Astrocyte (in vitro differentiated cells and primary cell): ENCODE results near the gene METTL16.

Experiments used
- EZH2 ChIP-seq: IDR thresholded peaks from 2 replicates; pipeline ENCODE4 v1.6.1; 2012; ENCODE audit warnings: mild to moderate bottlenecking, low read length, inconsistent platforms; ENCODE audit not compliant: insufficient read depth
- TF ChIP-seq, protein P1 (sequence below): IDR thresholded peaks from 2 replicates; pipeline ENCODE4 v1.5.1; 2011; ENCODE audit warnings: low read depth, mild to moderate bottlenecking, inconsistent platforms, low read length, moderate library complexity; ENCODE audit not compliant: insufficient read depth

DNA sequence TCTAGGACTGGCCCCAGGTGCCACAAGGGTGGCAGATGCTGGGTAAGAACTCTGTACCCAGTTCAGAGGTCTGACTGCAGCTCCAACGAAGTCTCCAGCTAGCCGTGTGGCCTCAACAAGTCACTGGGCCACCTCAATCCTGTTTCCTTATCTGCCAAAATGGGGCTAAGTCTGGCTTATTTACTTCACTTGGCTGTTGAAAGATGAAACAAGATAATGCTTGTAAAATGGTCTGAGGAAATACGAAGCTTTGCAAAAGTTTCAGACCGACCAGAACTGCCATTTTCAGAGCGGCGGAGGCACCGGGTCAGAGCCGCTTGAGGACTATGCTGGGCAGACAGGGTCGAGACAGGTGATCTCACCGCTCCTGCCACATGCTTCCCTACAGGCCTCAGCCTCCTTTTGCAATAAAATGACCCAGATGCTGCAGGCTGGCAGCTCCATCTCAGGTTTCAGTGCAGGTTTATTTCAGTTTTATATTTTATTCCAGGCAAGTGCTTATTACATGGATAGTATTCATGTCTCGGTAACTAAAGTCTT lies 128.0 kb downstream of the METTL16 start:
- TF ChIP-seq, protein P1, sequence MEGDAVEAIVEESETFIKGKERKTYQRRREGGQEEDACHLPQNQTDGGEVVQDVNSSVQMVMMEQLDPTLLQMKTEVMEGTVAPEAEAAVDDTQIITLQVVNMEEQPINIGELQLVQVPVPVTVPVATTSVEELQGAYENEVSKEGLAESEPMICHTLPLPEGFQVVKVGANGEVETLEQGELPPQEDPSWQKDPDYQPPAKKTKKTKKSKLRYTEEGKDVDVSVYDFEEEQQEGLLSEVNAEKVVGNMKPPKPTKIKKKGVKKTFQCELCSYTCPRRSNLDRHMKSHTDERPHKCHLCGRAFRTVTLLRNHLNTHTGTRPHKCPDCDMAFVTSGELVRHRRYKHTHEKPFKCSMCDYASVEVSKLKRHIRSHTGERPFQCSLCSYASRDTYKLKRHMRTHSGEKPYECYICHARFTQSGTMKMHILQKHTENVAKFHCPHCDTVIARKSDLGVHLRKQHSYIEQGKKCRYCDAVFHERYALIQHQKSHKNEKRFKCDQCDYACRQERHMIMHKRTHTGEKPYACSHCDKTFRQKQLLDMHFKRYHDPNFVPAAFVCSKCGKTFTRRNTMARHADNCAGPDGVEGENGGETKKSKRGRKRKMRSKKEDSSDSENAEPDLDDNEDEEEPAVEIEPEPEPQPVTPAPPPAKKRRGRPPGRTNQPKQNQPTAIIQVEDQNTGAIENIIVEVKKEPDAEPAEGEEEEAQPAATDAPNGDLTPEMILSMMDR: no peak
- no peak for TF ChIP-seq EZH2
